Prostate gland (tissue), 2 donors: ENCODE results near the gene EPS15.

Source experiments
- CTCF ChIP-seq, 4 experiments: fragments of 200-600 bp in 2 of 4; fragments of 450-650 bp in 2 of 4; sonication (generic) in 2 of 4; IDR thresholded peaks; 1 replicate in 3 of 4; 2 replicates in 1 of 4; pipeline ENCODE4 v1.5.1; 2016 to 2019; ENCODE audit warnings: antibody characterized with exemption in 4 of 4, mild to moderate bottlenecking in 2 of 4, moderate library complexity in 2 of 4
- POLR2AphosphoS5 ChIP-seq: sonication (generic); formaldehyde crosslinking; IDR thresholded peaks from one replicate; pipeline ENCODE4 v1.6.1; 2017; ENCODE audit warnings: antibody characterized with exemption

- TF ChIP-seq CTCF (IDR thresholded peaks at IDR 0.05) (no peak), POLR2AphosphoS5 (peak; percentile 27)
These were observed 12.5 kb downstream of the EPS15 start for GRCh38 chr1:51506537-51506936.
